ENCODE results near the gene PRM1.

PRM1 gene

GRCh38 chr16:11322823-11323222 lies 41.7 kb upstream of the PRM1 start:
- H3K27me3 Mint-ChIP-seq (ENCODE audit: low read depth) = no peaks in the 10 kb centered on the region
- no peaks in the 10 kb centered on the region for H3K36me3 Mint-ChIP-seq (ENCODE audit: low read depth)
- H3K4me1 Mint-ChIP-seq = peaks cover 10% of the 10 kb centered on the region
- H3K4me3 Mint-ChIP-seq = no peak overlapping the region
- H3K27ac Mint-ChIP-seq = peak overlapping the region in 2 of 3 experiments; percentile 33 to 42
- no peak for TF ChIP-seq CTCF (IDR thresholded peaks at IDR 0.05; ENCODE audit: unreplicated experiment in 3 of 3)
- H3K9me3 Mint-ChIP-seq = no peaks in the 10 kb centered on the region

DNA sequence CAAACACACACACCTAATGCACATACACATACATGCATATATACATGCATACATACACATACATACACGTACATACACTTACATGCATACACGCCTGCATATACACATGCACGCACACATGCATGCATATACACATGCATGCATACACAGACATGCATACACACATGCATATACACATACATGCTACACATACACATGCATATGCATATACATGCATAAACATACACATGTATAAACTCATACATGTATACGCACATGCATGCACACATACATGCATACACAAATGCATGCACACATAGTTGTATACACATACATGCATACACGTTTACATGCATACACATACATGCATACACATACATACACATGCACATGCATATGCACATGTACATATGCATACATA lies 40.5 kb upstream of the PRM1 start:
- Mint-ChIP-seq H3K4me3 (no peak overlapping the region), H3K36me3 (ENCODE audit: low read depth) (no peaks in the 10 kb centered on the region), H3K27me3 (ENCODE audit: low read depth) (no peaks in the 10 kb centered on the region), H3K9me3 (no peaks in the 10 kb centered on the region), H3K27ac (no peak overlapping the region), H3K4me1 (peaks cover 7% of the 10 kb centered on the region)
- TF ChIP-seq CTCF (IDR thresholded peaks at IDR 0.05; ENCODE audit: unreplicated experiment in 3 of 3) = no peak

DNA sequence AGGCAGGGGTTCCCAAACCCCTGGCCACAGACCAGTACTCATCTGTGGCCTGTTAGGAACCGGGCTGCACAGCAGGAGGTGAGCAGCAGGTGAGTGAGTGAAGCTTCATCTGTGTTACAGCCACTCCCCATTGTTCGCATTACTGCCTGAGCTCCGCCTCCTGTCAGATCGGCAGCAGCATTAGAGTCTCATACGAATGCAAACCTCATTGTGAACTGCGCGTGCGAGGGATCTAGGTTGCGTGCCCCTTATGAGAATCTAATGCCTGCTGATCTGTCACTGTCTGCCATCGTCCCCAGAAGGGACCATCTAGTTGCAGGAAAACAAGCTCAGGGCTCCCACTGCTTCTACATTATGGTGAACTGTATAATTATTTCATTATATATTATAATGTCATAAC lies 39.0 kb upstream of the PRM1 start:
- no peak for TF ChIP-seq CTCF (IDR thresholded peaks at IDR 0.05; ENCODE audit: unreplicated experiment in 3 of 3)
- no peak overlapping the region for H3K27ac Mint-ChIP-seq
- no peaks in the 10 kb centered on the region for H3K36me3 Mint-ChIP-seq (ENCODE audit: low read depth)
- no peaks in the 10 kb centered on the region for H3K9me3 Mint-ChIP-seq
- H3K4me1 Mint-ChIP-seq = peaks cover 15% of the 10 kb centered on the region
- no peak overlapping the region for H3K4me3 Mint-ChIP-seq
- H3K27me3 Mint-ChIP-seq (ENCODE audit: low read depth) = peaks cover 4% of the 10 kb centered on the region

- Mint-ChIP-seq H3K27me3 (ENCODE audit: low read depth) (peaks cover 4% of the 10 kb centered on the region), H3K4me3 (no peak overlapping the region), H3K4me1 (peaks cover 15% of the 10 kb centered on the region), H3K27ac (no peak overlapping the region), H3K36me3 (ENCODE audit: low read depth) (no peaks in the 10 kb centered on the region), H3K9me3 (no peaks in the 10 kb centered on the region)
- no peak for TF ChIP-seq CTCF (IDR thresholded peaks at IDR 0.05; ENCODE audit: unreplicated experiment in 3 of 3)
These were observed 38.5 kb upstream of the PRM1 start for GRCh38 chr16:11319529-11320146.

DNA sequence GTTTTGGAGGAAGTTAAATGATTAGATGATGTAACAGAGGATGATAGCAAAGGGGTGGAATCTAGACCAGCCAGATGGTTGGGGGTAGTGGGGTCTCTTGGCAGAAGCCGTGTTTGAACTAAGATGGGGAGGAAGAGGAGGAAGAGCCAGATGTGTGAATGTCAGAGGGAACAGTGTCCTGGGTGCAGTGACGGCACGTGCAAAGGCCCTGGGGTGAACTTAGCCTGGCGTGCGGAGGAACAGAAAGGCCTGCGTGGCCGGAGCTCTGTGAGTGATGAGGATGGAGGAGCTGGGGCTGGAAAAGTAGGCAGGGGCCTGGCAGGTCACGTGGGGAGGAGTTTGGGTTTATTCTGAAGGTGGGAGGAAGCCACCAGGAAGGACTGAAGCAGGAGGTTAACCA lies 37.7 kb upstream of the PRM1 start:
- Mint-ChIP-seq H3K27me3 (ENCODE audit: low read depth) (peaks cover 4% of the 10 kb centered on the region), H3K36me3 (ENCODE audit: low read depth) (no peaks in the 10 kb centered on the region), H3K4me3 (no peak overlapping the region), H3K9me3 (no peaks in the 10 kb centered on the region), H3K4me1 (peaks cover 19% of the 10 kb centered on the region), H3K27ac (peak overlapping the region in 2 of 3 experiments; percentile 19 to 27)
- TF ChIP-seq CTCF (IDR thresholded peaks at IDR 0.05; ENCODE audit: unreplicated experiment in 3 of 3) = no peak

- H3K36me3 Mint-ChIP-seq (ENCODE audit: low read depth) = no peaks in the 10 kb centered on the region
- H3K4me1 Mint-ChIP-seq = peaks cover 29% of the 10 kb centered on the region
- no peaks in the 10 kb centered on the region for H3K9me3 Mint-ChIP-seq
- TF ChIP-seq CTCF (IDR thresholded peaks at IDR 0.05; ENCODE audit: unreplicated experiment in 3 of 3) = no peak
- no peak overlapping the region for H3K4me3 Mint-ChIP-seq
- H3K27me3 Mint-ChIP-seq (ENCODE audit: low read depth) = peaks cover 4% of the 10 kb centered on the region
- peak overlapping the region; percentile 65 to 93 (median 74) for H3K27ac Mint-ChIP-seq
These were observed 35.3 kb upstream of the PRM1 start for GRCh38 chr16:11316331-11317015.
